Endothelial cell (in vitro differentiated cells): ENCODE data around the gene LY6G5B. TPM values are rescaled to one million over a fixed set of nuclear protein-coding genes. Genes with fewer than 3 reads are reported as not detected.

ENCODE experiments used
- DNase-seq: peaks from one replicate; pipeline ENCODE4 v3.0.0; 2021; ENCODE audit warnings: low spot score
- H3K27ac Mint-ChIP-seq: one replicate; pipeline ENCODE4 v1.8.0; 2021; ENCODE audit warnings: mixed read lengths, inconsistent platforms; ENCODE audit not compliant: unreplicated experiment
- H3K27me3 Mint-ChIP-seq: one replicate; pipeline ENCODE4 v1.8.0; 2021; ENCODE audit warnings: mild to moderate bottlenecking, moderate library complexity, mixed read lengths, inconsistent platforms; ENCODE audit not compliant: unreplicated experiment
- H3K36me3 Mint-ChIP-seq: one replicate; pipeline ENCODE4 v1.8.0; 2021; ENCODE audit warnings: mild to moderate bottlenecking, low read depth, mixed read lengths, inconsistent platforms; ENCODE audit not compliant: unreplicated experiment
- H3K4me1 Mint-ChIP-seq: one replicate; pipeline ENCODE4 v1.8.0; 2021; ENCODE audit warnings: mild to moderate bottlenecking, mixed read lengths, inconsistent platforms; ENCODE audit not compliant: unreplicated experiment
- H3K4me3 Mint-ChIP-seq: one replicate; pipeline ENCODE4 v1.8.0; 2021; ENCODE audit warnings: mild to moderate bottlenecking, mixed read lengths, inconsistent platforms; ENCODE audit not compliant: unreplicated experiment
- H3K9me3 Mint-ChIP-seq: one replicate; pipeline ENCODE4 v1.8.0; 2021; ENCODE audit warnings: mixed read lengths, inconsistent platforms; ENCODE audit not compliant: unreplicated experiment
- total RNA-seq: library from RNA; stranded (reverse); fragmentation: NEBNext Ultra II Directional; extraction: Animal tissue kit (Norgen Biotek cat#: 25700); gene quantifications from one replicate; pipeline ENCODE4 v1.2.1, GENCODE V29; 2021; ENCODE audit not compliant: unreplicated experiment
- TF ChIP-seq, protein P1 (sequence below): fragments of 200-600 bp; sonication (generic); IDR thresholded peaks from one replicate; pipeline ENCODE4 v1.5.0; 2021; ENCODE audit warnings: antibody characterized with exemption; ENCODE audit not compliant: unreplicated experiment

LY6G5B gene
- total RNA-seq, 1 donor from 2014 or later: 16.3 TPM

DNA sequence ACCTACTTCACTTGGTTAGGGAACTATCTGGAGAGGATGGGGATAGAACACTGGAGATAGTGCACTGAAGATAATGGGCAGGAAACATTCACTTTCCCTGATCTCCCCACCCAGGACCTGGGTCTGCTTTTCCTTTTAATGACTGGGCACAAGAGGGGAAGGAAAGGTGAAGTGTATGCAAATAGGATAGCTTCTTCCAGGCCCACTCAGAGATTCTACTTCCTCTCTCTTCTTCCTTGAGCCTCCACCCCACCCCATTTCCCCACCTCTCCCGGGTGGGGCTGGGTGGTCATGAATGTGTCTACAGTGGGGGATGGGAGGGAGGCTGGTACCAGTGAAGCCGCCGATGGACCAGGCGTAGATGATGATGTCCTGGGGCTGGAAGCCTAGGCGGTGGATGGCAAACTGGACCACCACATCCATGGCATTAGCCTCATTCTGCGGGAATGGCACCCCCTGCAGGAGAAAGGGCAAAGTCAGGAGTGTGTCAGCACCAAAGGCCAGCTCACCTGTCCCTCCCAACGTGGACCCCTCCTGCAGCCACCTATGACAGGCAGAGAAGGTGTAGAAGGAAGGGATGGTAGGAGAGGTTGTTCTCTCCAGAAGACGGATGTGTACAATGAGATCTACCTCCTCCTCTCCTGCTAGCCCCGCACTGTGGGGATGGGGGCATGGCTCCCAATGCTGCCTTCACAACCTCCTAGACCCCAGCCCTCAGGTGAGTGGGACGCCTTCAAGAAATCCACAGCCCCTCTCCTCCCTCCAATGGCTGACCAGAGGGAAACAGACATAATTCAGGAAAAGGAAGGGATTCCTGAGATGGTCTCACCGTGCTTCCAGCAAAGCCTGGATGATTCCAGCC is 19.7 kb downstream of the LY6G5B start:
- peak; percentile 20 for DNase-seq
- Mint-ChIP-seq H3K27ac (peak overlapping the region; percentile 76), H3K27me3 (peaks cover 6% of the 10 kb centered on the region), H3K36me3 (peaks cover 22% of the 10 kb centered on the region), H3K9me3 (no peaks in the 10 kb centered on the region), H3K4me1 (peaks cover 15% of the 10 kb centered on the region), H3K4me3 (peak overlapping the region; percentile 73)
- TF ChIP-seq, protein P1, sequence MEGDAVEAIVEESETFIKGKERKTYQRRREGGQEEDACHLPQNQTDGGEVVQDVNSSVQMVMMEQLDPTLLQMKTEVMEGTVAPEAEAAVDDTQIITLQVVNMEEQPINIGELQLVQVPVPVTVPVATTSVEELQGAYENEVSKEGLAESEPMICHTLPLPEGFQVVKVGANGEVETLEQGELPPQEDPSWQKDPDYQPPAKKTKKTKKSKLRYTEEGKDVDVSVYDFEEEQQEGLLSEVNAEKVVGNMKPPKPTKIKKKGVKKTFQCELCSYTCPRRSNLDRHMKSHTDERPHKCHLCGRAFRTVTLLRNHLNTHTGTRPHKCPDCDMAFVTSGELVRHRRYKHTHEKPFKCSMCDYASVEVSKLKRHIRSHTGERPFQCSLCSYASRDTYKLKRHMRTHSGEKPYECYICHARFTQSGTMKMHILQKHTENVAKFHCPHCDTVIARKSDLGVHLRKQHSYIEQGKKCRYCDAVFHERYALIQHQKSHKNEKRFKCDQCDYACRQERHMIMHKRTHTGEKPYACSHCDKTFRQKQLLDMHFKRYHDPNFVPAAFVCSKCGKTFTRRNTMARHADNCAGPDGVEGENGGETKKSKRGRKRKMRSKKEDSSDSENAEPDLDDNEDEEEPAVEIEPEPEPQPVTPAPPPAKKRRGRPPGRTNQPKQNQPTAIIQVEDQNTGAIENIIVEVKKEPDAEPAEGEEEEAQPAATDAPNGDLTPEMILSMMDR: no peak

DNA sequence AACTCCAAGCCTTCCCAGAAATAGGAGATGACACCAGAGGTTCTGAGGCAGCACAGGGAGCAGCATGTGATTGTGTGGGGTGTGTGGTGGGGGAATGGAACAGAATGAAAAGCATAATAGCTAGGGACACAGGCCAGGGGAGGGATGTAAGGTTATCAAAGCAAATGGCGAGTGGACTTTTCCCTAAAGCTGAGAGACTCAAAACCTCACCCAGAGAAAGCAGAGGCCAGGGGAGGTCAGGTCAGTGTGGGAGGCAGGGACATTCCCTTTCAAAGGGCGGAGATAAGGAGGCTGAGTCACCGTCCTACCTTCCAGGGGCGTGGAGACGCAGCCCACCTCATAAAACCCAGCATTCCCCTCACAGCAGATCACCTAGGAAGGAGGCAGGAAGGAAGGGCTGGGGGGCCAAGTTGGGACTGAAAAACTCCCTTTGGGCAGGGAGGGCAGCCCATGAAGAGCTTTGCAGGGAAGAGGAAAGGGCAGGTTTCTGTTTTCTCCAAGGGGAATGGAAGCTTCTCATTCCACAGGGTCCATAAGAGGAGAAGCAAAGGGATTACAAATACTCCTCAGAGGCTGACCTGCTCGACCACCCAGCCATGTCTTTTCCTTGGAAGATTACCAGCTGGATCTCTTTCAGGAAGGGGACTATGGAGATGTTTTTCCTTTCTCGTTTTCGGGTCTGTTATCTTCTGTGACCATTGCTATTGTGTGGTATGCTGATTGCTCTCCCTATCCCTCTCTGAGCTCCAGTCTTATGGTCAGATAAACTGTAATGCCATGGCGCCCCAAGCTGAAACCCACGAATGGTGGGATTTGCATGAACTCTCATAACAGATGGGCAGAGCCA is 20.7 kb downstream of the LY6G5B start:
- H3K9me3 Mint-ChIP-seq: no peaks in the 10 kb centered on the region
- peaks cover 15% of the 10 kb centered on the region for H3K4me1 Mint-ChIP-seq
- DNase-seq: no peak
- TF ChIP-seq, protein P1: no peak
- H3K36me3 Mint-ChIP-seq: peaks cover 22% of the 10 kb centered on the region
- peak overlapping the region; percentile 73 for H3K4me3 Mint-ChIP-seq
- H3K27me3 Mint-ChIP-seq: peaks cover 6% of the 10 kb centered on the region
- H3K27ac Mint-ChIP-seq: peak overlapping the region; percentile 76

DNA sequence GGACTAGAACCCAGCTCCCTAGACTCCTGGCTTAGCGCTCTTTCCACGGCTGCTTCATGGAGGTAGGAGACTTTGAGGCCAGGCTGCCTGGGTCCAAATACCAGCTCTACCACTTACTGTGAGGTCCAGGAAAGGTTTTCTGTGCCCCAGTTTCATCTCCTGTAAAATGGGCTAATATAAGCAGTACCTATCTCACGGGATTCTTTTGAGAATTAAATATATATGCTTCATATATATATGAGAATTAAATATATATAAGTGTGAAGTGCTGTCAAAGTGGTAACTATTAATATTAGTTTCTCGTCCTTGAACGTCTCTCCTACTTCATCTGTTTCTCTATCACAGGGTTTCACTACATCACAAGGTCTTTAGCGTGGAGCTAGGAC is 21.3 kb downstream of the LY6G5B start:
- Mint-ChIP-seq H3K4me1 (peaks cover 15% of the 10 kb centered on the region), H3K4me3 (no peak overlapping the region), H3K27ac (no peak overlapping the region), H3K27me3 (peaks cover 6% of the 10 kb centered on the region), H3K36me3 (peaks cover 21% of the 10 kb centered on the region), H3K9me3 (no peaks in the 10 kb centered on the region)
- TF ChIP-seq, protein P1: no peak
- DNase-seq: no peak

DNA sequence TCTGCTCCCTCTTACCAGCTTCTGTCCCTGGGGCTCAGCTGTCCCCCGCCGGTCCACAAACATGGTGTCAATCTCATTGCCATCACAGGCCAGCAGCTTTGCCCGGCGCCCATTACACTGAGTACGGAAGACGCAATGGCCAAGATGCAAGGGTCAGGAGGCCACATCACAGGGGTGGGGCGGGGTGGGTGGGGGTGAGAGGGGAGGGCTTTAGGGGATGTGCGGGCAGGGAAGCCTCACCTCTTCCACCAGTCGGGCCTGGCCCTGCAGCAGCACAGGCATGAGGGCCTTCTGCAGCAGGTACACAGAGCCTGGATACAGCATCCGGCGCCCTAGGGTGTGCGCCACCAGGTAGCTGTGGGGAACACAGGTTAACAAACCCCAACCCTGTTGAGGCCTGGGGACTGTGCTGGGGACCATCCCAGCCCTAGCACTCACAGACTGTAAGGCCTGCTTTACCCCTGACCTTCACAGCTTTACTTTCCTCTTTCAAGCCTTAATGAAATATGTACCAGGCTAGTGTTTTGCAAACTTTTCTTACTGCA is 21.9 kb downstream of the LY6G5B start:
- Mint-ChIP-seq H3K27me3 (peaks cover 6% of the 10 kb centered on the region), H3K4me1 (peaks cover 15% of the 10 kb centered on the region), H3K27ac (no peak overlapping the region), H3K36me3 (peaks cover 16% of the 10 kb centered on the region), H3K9me3 (no peaks in the 10 kb centered on the region), H3K4me3 (no peak overlapping the region)
- no peak for DNase-seq
- TF ChIP-seq, protein P1: no peak
